Loucy (cell line): ENCODE data around the gene MAGOHB.

Source experiments
- H2AFZ ChIP-seq: fragments of 200-600 bp; sonication (generic); 2 replicates; pipeline ENCODE4 v1.6.0; 2016; ENCODE audit warnings: antibody characterized with exemption, mild to moderate bottlenecking, low read length, moderate library complexity
- H3F3A ChIP-seq: fragments of 200-600 bp; 2 replicates; pipeline ENCODE4 v1.6.0; 2016; ENCODE audit warnings: antibody characterized with exemption, low read depth, mild to moderate bottlenecking
- H3K27me3 ChIP-seq: fragments of 200-600 bp; sonication (generic); 2 replicates; pipeline ENCODE4 v1.6.1; 2014; ENCODE audit warnings: low read length, mild to moderate bottlenecking; ENCODE audit not compliant: insufficient read depth, poor library complexity, severe bottlenecking
- H3K36me3 ChIP-seq: fragments of 200-600 bp; sonication (generic); 2 replicates; pipeline ENCODE4 v1.6.1; 2016; ENCODE audit warnings: low read length; ENCODE audit not compliant: insufficient read depth
- H3K4me1 ChIP-seq: fragments of 200-600 bp; sonication (generic); 2 replicates; pipeline ENCODE4 v1.5.1; 2014; ENCODE audit warnings: low read length, mild to moderate bottlenecking; ENCODE audit not compliant: insufficient read depth, poor library complexity, severe bottlenecking
- H3K4me2 ChIP-seq: fragments of 200-600 bp; sonication (generic); 2 replicates; pipeline ENCODE4 v1.6.0; 2014; ENCODE audit warnings: antibody characterized with exemption, low read length, low read depth, mild to moderate bottlenecking; ENCODE audit not compliant: poor library complexity, severe bottlenecking
- H3K4me3 ChIP-seq: fragments of 200-600 bp; sonication (generic); 2 replicates; pipeline ENCODE4 v1.5.1; 2014; ENCODE audit warnings: low read length, mild to moderate bottlenecking, mixed read lengths; ENCODE audit not compliant: poor library complexity, severe bottlenecking
- H3K79me2 ChIP-seq: fragments of 200-600 bp; sonication (generic); 2 replicates; pipeline ENCODE4 v1.6.1; 2014; ENCODE audit warnings: low read length; ENCODE audit not compliant: insufficient read depth
- H3K9ac ChIP-seq: fragments of 200-600 bp; sonication (generic); 2 replicates; pipeline ENCODE4 v1.6.0; 2014; ENCODE audit warnings: mild to moderate bottlenecking, low read depth, low read length, moderate library complexity; ENCODE audit not compliant: poor library complexity, severe bottlenecking
- H3K9me2 ChIP-seq: fragments of 200-600 bp; sonication (generic); replicated peaks from 2 replicates; pipeline ENCODE4 v1.6.1; 2016; ENCODE audit warnings: low read depth, low read length, mixed read lengths
- H3K9me3 ChIP-seq: fragments of 200-600 bp; sonication (generic); 2 replicates; pipeline ENCODE4 v1.6.1; 2014; ENCODE audit warnings: mild to moderate bottlenecking, antibody characterized with exemption, low read length, low read depth; ENCODE audit not compliant: insufficient read depth
- H4K20me1 ChIP-seq: fragments of 200-600 bp; sonication (generic); 2 replicates; pipeline ENCODE4 v1.6.0; 2014; ENCODE audit warnings: antibody characterized with exemption, low read length, mild to moderate bottlenecking; ENCODE audit not compliant: insufficient read depth, poor library complexity, severe bottlenecking
- CTCF ChIP-seq: fragments of 200-600 bp; sonication (generic); conservative IDR thresholded peaks from 2 replicates; pipeline ENCODE4 v1.5.1; 2014; ENCODE audit warnings: mild to moderate bottlenecking, antibody characterized with exemption, low read length
- EZH2phosphoT487 ChIP-seq: fragments of 200-600 bp; IDR thresholded peaks from 2 replicates; pipeline ENCODE4 v1.6.1; 2018; ENCODE audit warnings: antibody characterized with exemption, mild to moderate bottlenecking, moderate library complexity, borderline replicate concordance

The MAGOHB gene

GRCh38 chr12:10558301-10558700 is 55.1 kb downstream of the MAGOHB start:
- TF ChIP-seq EZH2phosphoT487, result no peak
- no peak for TF ChIP-seq CTCF
- Histone ChIP-seq H4K20me1 (no peaks in the 10 kb centered on the region), H3K36me3 (no peaks in the 10 kb centered on the region), H3K9ac (no peak overlapping the region), H3F3A (no peaks in the 10 kb centered on the region), H3K4me2 (no peak overlapping the region), H3K79me2 (no peaks in the 10 kb centered on the region), H3K4me1 (peaks cover 51% of the 10 kb centered on the region), H3K9me2 (no peaks in the 10 kb centered on the region), H3K4me3 (no peak overlapping the region), H3K27me3 (no peaks in the 10 kb centered on the region), H3K9me3 (no peaks in the 10 kb centered on the region), H2AFZ (no peak overlapping the region)

GRCh38 chr12:10557766-10558165 is 55.6 kb downstream of the MAGOHB start:
- H3K27me3 ChIP-seq, result no peaks in the 10 kb centered on the region
- no peaks in the 10 kb centered on the region for H3K9me2 ChIP-seq
- H3K4me2 ChIP-seq, result no peak overlapping the region
- H3F3A ChIP-seq, result no peaks in the 10 kb centered on the region
- H3K79me2 ChIP-seq, result no peaks in the 10 kb centered on the region
- no peaks in the 10 kb centered on the region for H3K36me3 ChIP-seq
- H3K4me1 ChIP-seq, result peaks cover 51% of the 10 kb centered on the region
- no peaks in the 10 kb centered on the region for H3K9me3 ChIP-seq
- no peaks in the 10 kb centered on the region for H4K20me1 ChIP-seq
- H2AFZ ChIP-seq, result no peak overlapping the region
- TF ChIP-seq CTCF (no peak), EZH2phosphoT487 (no peak)
- H3K4me3 ChIP-seq, result no peak overlapping the region
- no peak overlapping the region for H3K9ac ChIP-seq

- no peak overlapping the region for H2AFZ ChIP-seq
Measured at GRCh38 chr12:10557329-10557728, 56.1 kb downstream of the MAGOHB start.

More at GRCh38 chr12:10557329-10557728, 56.1 kb downstream of the MAGOHB start:
- Histone ChIP-seq H3K4me1 (peaks cover 51% of the 10 kb centered on the region), H3K79me2 (no peaks in the 10 kb centered on the region), H3K4me3 (no peak overlapping the region), H3F3A (no peaks in the 10 kb centered on the region), H3K9me2 (no peaks in the 10 kb centered on the region), H3K9ac (no peak overlapping the region), H4K20me1 (no peaks in the 10 kb centered on the region), H3K4me2 (no peak overlapping the region), H3K9me3 (no peaks in the 10 kb centered on the region), H3K27me3 (no peaks in the 10 kb centered on the region), H3K36me3 (no peaks in the 10 kb centered on the region)
- TF ChIP-seq EZH2phosphoT487 (no peak), CTCF (no peak)
